GM10847 (cell line): ENCODE results near the gene BAZ2A.
A peak's percentile ranks its signal among the peaks of the same experiment; 100 is the strongest.

Source experiments
- POLR2A ChIP-seq: IDR thresholded peaks from 2 replicates; pipeline ENCODE4 v1.6.1; 2011; ENCODE audit not compliant: insufficient read length; ENCODE audit errors: extremely low read depth

The BAZ2A gene

GRCh38 chr12:56630180-56630632 is at the start of gene BAZ2A:
Gene BAZ2A (minus strand): TSS chr12:56630326. CDS start chr12:56617530, 12,796 bp downstream.
- no peak for TF ChIP-seq POLR2A

- TF ChIP-seq POLR2A, result no peak
These were observed 48.7 kb upstream of the BAZ2A start for GRCh38 chr12:56678852-56679251.

GRCh38 chr12:56677680-56678079 is 47.6 kb upstream of the BAZ2A start:
- no peak for TF ChIP-seq POLR2A

- no peak for TF ChIP-seq POLR2A
These were observed 46.9 kb upstream of the BAZ2A start for GRCh38 chr12:56676851-56677580.

- TF ChIP-seq POLR2A, result no peak
These were observed 41.5 kb upstream of the BAZ2A start for GRCh38 chr12:56671608-56672007.

GRCh38 chr12:56670836-56671235 is 40.7 kb upstream of the BAZ2A start:
- TF ChIP-seq POLR2A, result no peak

GRCh38 chr12:56668197-56668457 is 38.0 kb upstream of the BAZ2A start:
- TF ChIP-seq POLR2A, result no peak

- no peak for TF ChIP-seq POLR2A
These were observed 32.0 kb upstream of the BAZ2A start for GRCh38 chr12:56661979-56662638.

GRCh38 chr12:56661560-56661959 is 31.4 kb upstream of the BAZ2A start:
- TF ChIP-seq POLR2A, result no peak

- no peak for TF ChIP-seq POLR2A
These were observed 28.8 kb upstream of the BAZ2A start for GRCh38 chr12:56658921-56659320.

- TF ChIP-seq POLR2A, result no peak
These were observed 27.6 kb upstream of the BAZ2A start for GRCh38 chr12:56657416-56658379.

- peak; percentile 98 for TF ChIP-seq POLR2A
These were observed 15.8 kb upstream of the BAZ2A start, which contains the start of gene ATP5F1B for GRCh38 chr12:56645717-56646446. Gene ATP5F1B (minus strand): TSS chr12:56645984. CDS start chr12:56645963, 21 bp downstream.

GRCh38 chr12:56645201-56645716 is 15.1 kb upstream of the BAZ2A start:
- no peak for TF ChIP-seq POLR2A

GRCh38 chr12:56644654-56645053 is 14.5 kb upstream of the BAZ2A start:
- TF ChIP-seq POLR2A, result no peak

- no peak for TF ChIP-seq POLR2A
These were observed 11.1 kb upstream of the BAZ2A start for GRCh38 chr12:56641219-56641618.
